Stimulated activated CD4-positive, alpha-beta T cell treated with anti-CD3 and anti-CD28 coated beads, Interleukin-2, amount 100 ng/mL, for 48 hours (primary cell): ENCODE results near the gene TBXA2R.
"Not testable (repeated sequence)": the region's sequence is repeated elsewhere in the genome, so short reads cannot be mapped to it uniquely, and the experiment has no call there.

ENCODE experiments used
- DNase-seq, 2 donors: peaks; one replicate each; pipeline ENCODE4 v3.0.0-alpha.2; 2020

Gene TBXA2R

GRCh38 chr19:3606690-3607289, at the start of gene TBXA2R:
TSS of gene TBXA2R (minus strand) at chr19:3606875. CDS start at chr19:3600634, 6,241 bp downstream.
- peak; percentile 53 to 62 for DNase-seq

- DNase-seq = no peak
These were observed 49.5 kb upstream of the TBXA2R start for GRCh38 chr19:3656073-3656746.

DNA sequence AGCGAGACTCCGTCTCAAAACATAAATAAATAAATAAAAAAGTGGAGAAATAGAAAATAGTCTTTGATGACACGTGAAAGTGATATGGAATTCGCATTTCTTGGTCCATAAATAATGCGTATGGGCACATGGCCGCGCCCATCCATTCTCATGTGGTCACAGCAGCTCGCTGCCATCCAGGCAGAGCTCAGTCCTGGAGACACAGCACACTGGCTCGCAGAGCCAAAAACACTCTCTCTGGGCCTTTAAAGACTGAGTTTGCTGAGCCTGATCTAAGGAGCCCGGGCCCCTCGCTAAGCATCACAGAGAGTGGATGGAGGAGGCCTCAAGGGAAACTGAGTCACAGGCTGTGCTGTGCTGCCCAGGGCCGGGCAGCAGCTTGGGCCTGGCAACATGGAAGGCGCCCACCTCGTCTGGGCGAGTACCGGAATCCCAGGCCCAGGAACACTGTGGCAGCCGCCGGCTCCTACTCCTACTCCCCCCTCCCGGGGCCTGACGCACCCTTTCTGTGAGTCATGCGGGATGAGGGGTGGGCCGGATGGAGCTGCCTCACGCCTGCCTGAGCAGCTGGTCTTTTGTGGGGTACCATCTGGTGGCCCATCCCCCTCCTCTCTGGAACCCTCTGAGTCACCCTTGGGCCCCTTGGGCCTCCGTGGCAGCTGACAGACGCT, 48.9 kb upstream of the TBXA2R start:
- no peak for DNase-seq

DNA sequence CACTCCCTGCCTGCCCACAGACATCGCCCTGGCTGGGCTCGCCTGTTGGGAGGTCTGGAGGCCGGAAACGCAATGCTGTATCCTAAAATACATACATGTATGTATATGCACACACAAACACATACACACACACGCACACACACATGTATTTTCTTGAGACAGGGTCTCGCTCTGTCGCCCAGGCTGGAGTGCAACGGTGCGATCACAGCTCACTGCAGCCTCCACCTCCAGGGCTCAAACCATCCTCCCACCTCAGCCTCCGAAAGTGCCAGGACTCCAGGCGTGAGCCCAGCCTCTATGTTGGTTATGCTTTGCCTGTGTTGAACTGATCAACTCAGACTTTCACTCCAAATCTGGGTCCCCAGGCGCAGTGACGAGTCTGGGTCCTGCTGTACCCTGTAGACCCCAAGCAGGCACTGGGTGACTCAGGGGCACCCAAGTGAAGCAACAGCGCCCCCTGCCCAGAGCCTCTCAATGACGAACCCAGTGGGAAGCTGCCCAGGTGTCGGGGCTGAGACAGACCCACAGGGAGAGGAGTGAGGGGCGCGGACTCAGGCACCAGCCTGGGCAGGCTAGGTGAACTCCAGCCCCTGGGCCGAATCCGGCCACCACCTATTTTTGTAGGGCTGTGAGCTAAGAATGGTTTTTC, 47.3 kb upstream of the TBXA2R start:
- DNase-seq = no peak

- DNase-seq = no peak
These were observed 46.6 kb upstream of the TBXA2R start for GRCh38 chr19:3653081-3653795.

- DNase-seq = no peak
These were observed 45.7 kb upstream of the TBXA2R start for GRCh38 chr19:3652422-3652821.

DNA sequence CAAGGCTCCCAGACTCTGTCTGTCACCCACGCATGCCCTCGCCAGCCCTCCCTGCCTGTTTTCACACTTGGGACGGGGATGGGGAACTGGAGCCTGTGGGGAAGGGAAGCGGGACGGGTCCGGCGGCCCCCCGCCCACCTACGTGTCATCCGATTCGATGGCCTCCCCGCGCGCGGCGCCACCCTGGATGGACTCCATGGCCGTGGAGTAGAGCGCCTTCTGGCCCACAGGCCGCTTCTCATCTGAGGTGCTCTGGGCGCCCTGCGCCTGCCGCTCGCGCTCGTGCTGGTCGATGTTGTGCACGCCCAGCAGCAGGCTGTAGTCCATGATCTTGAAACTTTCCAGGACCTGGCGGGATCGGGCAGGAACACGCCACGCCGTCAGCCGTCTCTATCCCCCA, 45.0 kb upstream of the TBXA2R start:
- DNase-seq = no peak

- no peak for DNase-seq
These were observed 43.2 kb upstream of the TBXA2R start for GRCh38 chr19:3649888-3650287.

GRCh38 chr19:3648037-3648905, 41.6 kb upstream of the TBXA2R start:
- no peak for DNase-seq

- DNase-seq = not testable (repeated sequence)
These were observed 40.4 kb upstream of the TBXA2R start for GRCh38 chr19:3647102-3647501.

GRCh38 chr19:3646336-3647092, 39.8 kb upstream of the TBXA2R start:
- DNase-seq = no peak

- no peak for DNase-seq
These were observed 39.1 kb upstream of the TBXA2R start for GRCh38 chr19:3645726-3646125.

DNA sequence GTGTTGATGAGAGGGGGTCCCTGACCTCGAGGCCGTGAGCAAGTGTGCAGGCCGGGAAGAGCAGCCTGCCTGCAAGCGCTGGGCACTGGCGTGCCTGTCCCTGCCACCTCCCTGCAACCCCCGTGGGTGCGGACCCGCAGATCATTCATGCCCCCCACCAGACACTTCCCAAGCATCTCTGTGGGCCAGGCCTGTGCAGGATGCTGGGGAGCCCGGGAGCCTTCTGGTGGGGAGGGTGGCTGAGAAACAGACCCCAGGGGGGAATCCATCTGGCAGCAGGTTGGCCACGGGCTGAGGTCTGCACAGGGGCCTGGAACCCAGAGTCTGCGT, 38.4 kb upstream of the TBXA2R start:
- no peak for DNase-seq

DNA sequence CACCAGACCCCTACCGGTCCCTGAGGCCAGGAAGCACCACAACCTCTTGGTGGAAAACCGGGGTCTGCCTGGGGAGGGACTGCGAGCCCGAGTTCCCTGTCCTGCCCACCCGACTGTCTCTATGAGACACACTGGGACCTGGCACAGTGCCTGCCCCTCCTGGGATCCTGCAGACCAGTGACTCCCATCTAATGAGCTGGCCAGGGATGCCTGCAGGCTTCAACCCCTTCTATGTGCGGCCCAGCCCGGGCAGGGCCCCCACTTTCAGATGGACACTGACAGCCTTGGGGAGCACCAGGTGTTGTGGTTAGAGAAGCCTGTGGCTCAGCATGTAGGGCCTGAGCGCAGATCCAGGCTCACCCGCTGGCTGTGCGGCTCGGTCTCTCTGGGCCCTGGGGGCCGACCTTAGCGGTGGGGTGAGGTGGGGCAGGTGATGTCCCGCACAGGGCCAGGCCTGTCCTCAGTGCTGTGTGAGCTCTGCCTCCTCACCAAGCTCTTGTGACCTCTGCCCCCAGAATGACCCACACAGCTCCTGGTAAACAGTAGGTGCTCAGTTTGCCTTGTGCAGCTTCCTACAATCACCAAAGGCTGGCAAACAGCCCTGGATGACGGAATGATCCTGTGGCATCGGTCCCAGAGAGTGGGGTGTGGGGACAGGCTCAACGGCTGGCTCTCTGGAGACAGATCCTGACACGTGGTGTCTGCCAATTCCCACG, 37.8 kb upstream of the TBXA2R start:
- DNase-seq = no peak

- no peak for DNase-seq
These were observed 37.1 kb upstream of the TBXA2R start for GRCh38 chr19:3643674-3644313.

- peak in 1 of 2 donors; percentile 29 for DNase-seq
These were observed 36.5 kb upstream of the TBXA2R start for GRCh38 chr19:3642987-3643673.

- no peak for DNase-seq
These were observed 35.6 kb upstream of the TBXA2R start for GRCh38 chr19:3642296-3642695.

DNA sequence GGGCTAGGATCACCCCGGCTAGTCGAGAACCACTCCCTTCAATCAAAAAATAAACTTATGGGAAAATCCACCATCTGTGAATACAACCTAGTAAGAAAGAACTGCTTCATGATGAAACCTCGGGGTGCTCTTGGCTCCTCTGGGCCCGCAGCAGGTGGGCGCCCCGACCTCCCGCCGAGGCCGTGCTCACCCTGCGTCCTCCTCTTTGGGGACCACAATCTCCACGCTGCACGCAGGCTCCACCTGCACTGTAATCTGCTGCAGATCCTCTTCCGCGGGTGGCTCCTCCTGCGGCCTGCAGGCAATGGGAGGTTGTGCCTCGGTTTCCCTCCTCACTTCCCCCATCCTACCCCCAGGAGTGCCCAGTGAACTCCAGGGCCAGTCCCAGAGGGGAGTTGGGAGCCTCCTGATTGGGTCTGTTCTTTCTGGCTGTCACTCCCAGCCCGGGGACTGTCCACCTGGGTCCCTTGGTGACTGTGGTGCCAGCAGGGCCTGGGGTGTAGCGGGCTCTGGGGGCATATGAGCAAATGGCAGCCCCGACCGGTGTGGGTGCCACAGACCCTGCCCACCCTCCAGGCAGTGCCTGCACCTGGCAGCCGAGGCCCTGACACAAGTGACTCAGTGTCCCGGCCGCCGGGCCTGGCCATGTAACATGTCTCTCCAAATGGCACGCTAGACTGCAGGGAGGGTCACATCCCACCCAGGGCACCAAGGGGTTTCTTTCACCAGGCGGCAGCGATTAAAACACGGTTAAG, 35.0 kb upstream of the TBXA2R start:
- no peak for DNase-seq

GRCh38 chr19:3639479-3639878, 32.8 kb upstream of the TBXA2R start:
- DNase-seq = no peak
